Measurements from ENCODE around the gene NPIPB9. TPM values are rescaled to one million over a fixed set of nuclear protein-coding genes. Genes with fewer than 3 reads are reported as not detected.
A peak's percentile ranks its signal among the peaks of the same experiment; 100 is the strongest.
"Not testable (repeated sequence)": the region's sequence is repeated elsewhere in the genome, so short reads cannot be mapped to it uniquely, and the experiment has no call there.

NPIPB9 gene
- total RNA-seq, 1 experiment from 2014 or later = not detected

DNA sequence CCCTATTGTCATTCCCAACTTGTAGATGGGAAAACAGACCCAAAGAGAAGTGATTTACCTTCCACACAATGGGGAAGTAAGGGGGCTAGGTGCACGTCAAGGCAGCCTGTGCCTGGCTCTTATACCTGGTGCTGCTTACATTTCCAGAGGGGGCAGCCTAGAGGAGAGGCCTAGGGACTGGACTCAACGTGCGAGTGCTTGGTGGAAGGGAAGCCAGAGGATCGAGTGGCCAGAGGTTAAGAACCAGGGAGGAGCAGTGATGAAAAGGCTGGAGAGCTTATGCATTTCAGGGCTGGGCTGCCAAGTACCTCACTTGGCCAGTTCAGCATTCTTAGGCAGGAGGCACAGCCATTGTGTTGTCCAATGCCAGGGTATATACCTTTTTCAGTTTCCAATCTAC lies 30.8 kb downstream of the NPIPB9 start:
- not testable (repeated sequence) for DNase-seq; H3K36me3 ChIP-seq (replicated peaks; ENCODE audit: control insufficient read depth, insufficient read depth, low read length); H3K4me3 ChIP-seq (ENCODE audit: insufficient read depth, low read depth, low read length); H3K27me3 ChIP-seq (ENCODE audit: control insufficient read depth, insufficient read depth, low read length)

DNA sequence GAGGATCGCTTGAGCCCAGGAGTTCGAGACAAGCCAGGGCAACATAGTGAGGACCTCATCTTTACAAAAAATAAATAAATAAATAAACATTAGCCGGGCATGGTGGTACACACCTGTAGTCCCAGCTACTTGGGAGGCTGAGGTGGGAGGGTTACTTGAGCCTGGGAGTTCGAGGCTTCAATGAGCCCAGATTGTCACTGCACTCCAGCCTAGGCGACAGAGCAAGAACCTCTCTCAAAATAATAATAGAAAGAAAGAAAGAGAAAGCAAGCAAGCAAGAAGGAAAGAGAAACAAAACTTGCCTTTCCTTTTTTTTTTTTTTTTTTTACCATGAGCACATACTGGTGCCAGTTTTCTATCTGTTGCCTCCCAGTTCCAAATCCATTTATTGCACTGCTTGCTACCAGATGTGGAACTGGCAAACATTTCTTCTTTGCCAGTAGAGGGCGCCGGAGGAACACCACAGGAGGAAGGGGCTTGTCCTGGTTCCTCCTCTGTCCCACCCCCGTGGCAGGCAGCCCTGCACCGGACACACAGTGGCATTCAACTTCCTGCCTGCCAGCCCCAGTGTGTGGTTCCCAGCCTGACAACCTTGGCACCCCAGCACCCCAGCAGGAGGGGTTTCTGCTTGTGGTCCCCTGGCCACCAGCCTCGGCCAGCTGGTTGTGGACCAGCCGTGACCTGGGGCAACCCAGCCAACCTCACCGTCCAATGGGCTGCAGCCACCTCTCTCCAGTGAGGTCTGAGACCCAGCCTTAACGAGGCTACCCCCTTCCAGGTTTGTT lies 50.8 kb downstream of the NPIPB9 start:
- not testable (repeated sequence) for H3K36me3 ChIP-seq (replicated peaks; ENCODE audit: control insufficient read depth, insufficient read depth, low read length); H3K4me3 ChIP-seq (ENCODE audit: insufficient read depth, low read depth, low read length); H3K27me3 ChIP-seq (ENCODE audit: control insufficient read depth, insufficient read depth, low read length); DNase-seq

DNA sequence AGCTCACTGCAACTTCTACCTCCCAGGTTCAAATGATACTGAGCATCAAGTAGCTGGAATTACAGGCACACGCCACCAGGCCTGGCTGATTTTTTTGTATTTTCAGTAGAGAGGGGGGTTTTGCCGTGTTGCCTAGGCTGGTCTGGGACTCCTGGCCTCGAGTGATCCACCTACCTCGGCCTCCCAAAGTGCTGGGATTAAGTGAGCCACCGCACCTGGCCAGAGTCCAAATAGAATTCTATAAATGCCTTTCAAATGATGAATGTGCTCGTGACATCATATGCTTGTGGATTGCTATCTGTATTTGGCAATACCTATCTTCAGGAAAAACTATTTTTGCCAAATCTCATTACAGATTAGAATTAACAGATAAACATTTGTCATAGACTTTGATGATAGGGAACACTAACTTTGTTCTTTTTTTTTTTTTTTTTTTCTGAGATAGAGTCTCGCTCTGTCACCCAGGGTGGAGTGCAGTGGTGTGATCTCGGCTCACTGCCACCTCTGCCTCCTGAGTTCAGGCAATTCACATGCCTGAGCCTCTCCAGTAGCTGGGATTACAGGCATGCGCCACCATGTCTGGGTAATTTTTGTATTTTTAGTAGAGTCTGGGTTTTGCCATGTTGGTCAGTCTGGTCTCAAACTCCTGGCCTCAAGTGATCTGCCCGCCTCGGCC lies 56.0 kb downstream of the NPIPB9 start:
- not testable (repeated sequence) for H3K27me3 ChIP-seq (ENCODE audit: control insufficient read depth, insufficient read depth, low read length); H3K4me3 ChIP-seq (ENCODE audit: insufficient read depth, low read depth, low read length); DNase-seq; H3K36me3 ChIP-seq (replicated peaks; ENCODE audit: control insufficient read depth, insufficient read depth, low read length)

DNA sequence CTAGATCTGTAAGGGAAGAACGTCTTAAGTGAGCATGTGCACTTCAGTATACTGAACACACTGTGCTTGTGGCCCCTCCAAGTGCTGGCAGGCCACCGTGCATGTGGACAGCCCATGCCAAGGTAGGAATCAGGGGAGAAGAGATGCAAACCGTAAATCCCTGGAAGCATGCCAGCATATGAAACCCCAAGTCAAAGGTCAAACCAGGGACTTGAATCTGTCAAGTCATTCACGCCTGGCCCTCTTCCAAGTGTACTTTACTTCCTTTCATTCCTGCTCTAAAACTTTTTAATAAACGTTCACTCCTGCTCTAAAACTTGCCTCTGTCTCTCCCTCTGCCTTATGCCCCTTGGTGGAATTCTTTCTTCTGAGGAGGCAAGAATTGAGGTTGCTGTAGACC lies 68.4 kb downstream of the NPIPB9 start:
- DNase-seq = no peak
- Histone ChIP-seq H3K4me3 (ENCODE audit: insufficient read depth, low read depth, low read length) (no peak overlapping the region), H3K36me3 (replicated peaks; ENCODE audit: control insufficient read depth, insufficient read depth, low read length) (no peaks in the 10 kb centered on the region), H3K27me3 (ENCODE audit: control insufficient read depth, insufficient read depth, low read length) (no peaks in the 10 kb centered on the region)

DNA sequence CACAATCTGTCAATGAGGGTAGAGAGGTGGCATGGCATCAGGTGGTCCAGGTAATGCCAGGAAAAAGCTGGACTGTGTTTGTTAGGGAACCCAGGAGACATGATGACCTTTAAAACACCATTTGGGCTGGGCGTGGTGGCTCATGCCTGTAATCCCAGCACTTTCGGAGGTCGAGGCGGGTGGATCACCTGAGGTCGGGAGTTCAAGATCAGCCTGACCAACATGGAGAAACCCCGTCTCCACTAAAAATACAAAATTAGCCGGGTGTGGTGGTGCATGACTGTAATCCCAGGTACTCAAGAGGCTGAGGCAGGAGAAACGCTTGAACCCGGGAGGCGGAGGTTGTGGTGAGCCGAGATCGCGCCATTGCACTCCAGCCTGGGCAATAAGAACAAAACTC lies 69.0 kb downstream of the NPIPB9 start:
- not testable (repeated sequence) for H3K36me3 ChIP-seq (replicated peaks; ENCODE audit: control insufficient read depth, insufficient read depth, low read length); H3K27me3 ChIP-seq (ENCODE audit: control insufficient read depth, insufficient read depth, low read length); DNase-seq; H3K4me3 ChIP-seq (ENCODE audit: insufficient read depth, low read depth, low read length)

DNA sequence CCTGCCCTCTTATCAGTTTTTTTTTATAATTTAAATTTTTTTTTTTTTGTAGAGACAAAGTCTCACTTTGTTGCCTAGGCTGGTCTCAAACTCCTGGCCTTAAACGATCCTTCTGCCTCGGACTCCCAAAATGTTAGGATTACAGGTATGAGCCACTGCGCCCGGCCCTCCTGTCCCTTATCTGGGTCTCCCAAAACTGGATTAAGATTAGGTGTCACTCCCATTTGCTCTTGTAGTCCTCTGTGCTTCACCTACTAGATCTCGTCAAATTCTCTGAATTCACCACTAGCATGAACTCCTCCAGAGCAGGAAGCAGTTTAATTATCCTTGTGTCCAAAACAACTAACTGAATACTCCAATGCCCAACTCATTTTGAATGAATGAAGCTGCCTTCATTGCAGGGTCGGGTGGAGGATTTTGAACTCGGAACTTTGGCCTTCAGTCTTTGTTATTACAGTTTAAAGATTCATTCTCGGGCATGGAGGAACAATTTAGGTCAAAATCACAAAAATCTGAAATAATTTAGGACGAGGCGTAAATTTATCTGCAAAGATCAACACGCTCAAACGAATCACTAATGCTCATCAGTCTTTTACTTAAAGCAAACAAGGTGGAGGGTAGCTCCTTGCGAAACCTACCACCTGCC lies 70.4 kb downstream of the NPIPB9 start:
- peak; percentile 19 for DNase-seq
- H3K36me3 ChIP-seq (replicated peaks; ENCODE audit: control insufficient read depth, insufficient read depth, low read length) = peaks cover 18% of the 10 kb centered on the region
- no peaks in the 10 kb centered on the region for H3K27me3 ChIP-seq (ENCODE audit: control insufficient read depth, insufficient read depth, low read length)
- H3K4me3 ChIP-seq (ENCODE audit: insufficient read depth, low read depth, low read length) = peak overlapping the region; percentile 95

Other genes with a start within 250 kb of the NPIPB9 start
- gene IL27, start 245.0 kb upstream of the NPIPB9 start, total RNA-seq (2014; rRNA removed; shearing (Covaris generic)) = not detected in 2 replicates
- gene NUPR1, start 212.8 kb upstream of the NPIPB9 start, total RNA-seq (2014; rRNA removed; shearing (Covaris generic)) = not detected in 2 replicates
- gene SGF29, start 197.9 kb upstream of the NPIPB9 start, total RNA-seq (2014; rRNA removed; shearing (Covaris generic)) = 21.8 and 22.7 TPM in 2 replicates
- 1.7 and 2.0 TPM in 2 replicates for gene SULT1A2, start 154.7 kb upstream of the NPIPB9 start, total RNA-seq (2014; rRNA removed; shearing (Covaris generic))
- 27.0 and 28.7 TPM in 2 replicates for gene SULT1A1, start 141.7 kb upstream of the NPIPB9 start, total RNA-seq (2014; rRNA removed; shearing (Covaris generic))
- 0.31 TPM in 1 of 2 replicates, not detected in the other for gene NPIPB8, start 113.7 kb upstream of the NPIPB9 start, total RNA-seq (2014; rRNA removed; shearing (Covaris generic))
- 213 and 222 TPM in 2 replicates for gene EIF3C, start 40.3 kb upstream of the NPIPB9 start, total RNA-seq (2014; rRNA removed; shearing (Covaris generic))
- gene ATXN2L, start 71.2 kb downstream of the NPIPB9 start, total RNA-seq (2014; rRNA removed; shearing (Covaris generic)) = 77.9 and 88.4 TPM in 2 replicates
- 299 and 301 TPM in 2 replicates for gene TUFM, start 94.6 kb downstream of the NPIPB9 start, total RNA-seq (2014; rRNA removed; shearing (Covaris generic))
- 38.9 and 40.0 TPM in 2 replicates for gene SH2B1, start 112.1 kb downstream of the NPIPB9 start, total RNA-seq (2014; rRNA removed; shearing (Covaris generic))
- gene ATP2A1, start 126.7 kb downstream of the NPIPB9 start, total RNA-seq (2014; rRNA removed; shearing (Covaris generic)) = 0.10 and 1.0 TPM in 2 replicates
- gene RABEP2, start 173.5 kb downstream of the NPIPB9 start, total RNA-seq (2014; rRNA removed; shearing (Covaris generic)) = 13.3 and 17.3 TPM in 2 replicates
- gene CD19, start 180.2 kb downstream of the NPIPB9 start, total RNA-seq (2014; rRNA removed; shearing (Covaris generic)) = 1.2 and 1.9 TPM in 2 replicates
- gene NFATC2IP, start 199.2 kb downstream of the NPIPB9 start, total RNA-seq (2014; rRNA removed; shearing (Covaris generic)) = 29.1 and 34.8 TPM in 2 replicates
- 58.6 and 65.3 TPM in 2 replicates for gene SPNS1, start 223.0 kb downstream of the NPIPB9 start, total RNA-seq (2014; rRNA removed; shearing (Covaris generic))
- gene LAT, start 233.3 kb downstream of the NPIPB9 start, total RNA-seq (2014; rRNA removed; shearing (Covaris generic)) = 0.74 and 1.5 TPM in 2 replicates

Data from H7 (cell line).